HG02884 (cell line): ENCODE results near the gene CETN3.
A peak's percentile ranks its signal among the peaks of the same experiment; 100 is the strongest.

Experiments
- ATAC-seq: cut with Tn5 transposase; IDR thresholded peaks from one replicate; pipeline ENCODE4 v1.9.1; 2021; ENCODE audit warnings: mild to moderate bottlenecking, moderate library complexity; ENCODE audit not compliant: unreplicated experiment

Gene CETN3

GRCh38 chr5:90409318-90410177, at the start of gene CETN3:
Gene CETN3, minus strand, starts transcription at chr5:90409756. Its CDS starts 95 bp downstream, at chr5:90409661.
- ATAC-seq: peak; percentile 92

GRCh38 chr5:90446961-90447360, 37.4 kb upstream of the CETN3 start:
- no peak for ATAC-seq

GRCh38 chr5:90440644-90441043, 31.1 kb upstream of the CETN3 start:
- no peak for ATAC-seq

- no peak for ATAC-seq
Measured at GRCh38 chr5:90438100-90438499, 28.5 kb upstream of the CETN3 start.

GRCh38 chr5:90437663-90438062, 28.1 kb upstream of the CETN3 start:
- no peak for ATAC-seq

GRCh38 chr5:90434116-90434714, 24.7 kb upstream of the CETN3 start:
- no peak for ATAC-seq

- ATAC-seq: peak; percentile 68
Measured at GRCh38 chr5:90424245-90424644, 14.7 kb upstream of the CETN3 start.

- no peak for ATAC-seq
Measured at GRCh38 chr5:90421136-90421535, 11.6 kb upstream of the CETN3 start.

GRCh38 chr5:90418214-90418613, 8.7 kb upstream of the CETN3 start:
- no peak for ATAC-seq

- ATAC-seq: no peak
Measured at GRCh38 chr5:90410178-90410762, 714 bp upstream of the CETN3 start.

- peak; percentile 1 for ATAC-seq
Measured at GRCh38 chr5:90408571-90409317, 812 bp downstream of the CETN3 start.

GRCh38 chr5:90406466-90406865, 3.1 kb downstream of the CETN3 start:
- ATAC-seq: no peak

GRCh38 chr5:90402521-90403255, 6.9 kb downstream of the CETN3 start:
- no peak for ATAC-seq

GRCh38 chr5:90399251-90399650, 10.3 kb downstream of the CETN3 start:
- ATAC-seq: no peak

- no peak for ATAC-seq
Measured at GRCh38 chr5:90398726-90399125, 10.8 kb downstream of the CETN3 start.

GRCh38 chr5:90395005-90395404, 14.6 kb downstream of the CETN3 start:
- ATAC-seq: no peak

- no peak for ATAC-seq
Measured at GRCh38 chr5:90390928-90391327, 18.6 kb downstream of the CETN3 start.

GRCh38 chr5:90390326-90390725, 19.2 kb downstream of the CETN3 start:
- no peak for ATAC-seq

- ATAC-seq: no peak
Measured at GRCh38 chr5:90387508-90387907, 22.0 kb downstream of the CETN3 start.

- ATAC-seq: no peak
Measured at GRCh38 chr5:90386099-90386710, 23.4 kb downstream of the CETN3 start.
